Subcutaneous abdominal adipose tissue (tissue), 5 donors: Measurements from ENCODE around the gene TPRX1.

ENCODE experiments used
- H3K27ac ChIP-seq: one replicate; pipeline ENCODE4 v1.7.0; 2013; ENCODE audit warnings: low read depth, mild to moderate bottlenecking, inconsistent platforms, low read length, moderate library complexity
- H3K27me3 ChIP-seq, 5 donors: one replicate each; pipeline ENCODE4 v1.7.0; 2013; ENCODE audit warnings: low read length in 5 of 5, inconsistent platforms in 1 of 5; ENCODE audit not compliant: control insufficient read depth in 5 of 5, insufficient read depth in 4 of 5
- H3K36me3 ChIP-seq, 5 donors: one replicate each; pipeline ENCODE4 v1.7.0; 2013; ENCODE audit warnings: low read length in 5 of 5; ENCODE audit not compliant: control insufficient read depth in 5 of 5, insufficient read depth in 5 of 5
- H3K4me1 ChIP-seq, 5 donors: one replicate each; pipeline ENCODE4 v1.7.0; 2013; ENCODE audit warnings: low read length in 5 of 5, mild to moderate bottlenecking in 3 of 5, moderate library complexity in 1 of 5; ENCODE audit not compliant: control insufficient read depth in 5 of 5, insufficient read depth in 5 of 5
- H3K4me3 ChIP-seq, 5 donors: one replicate each; pipeline ENCODE4 v1.7.0; 2013; ENCODE audit warnings: low read length in 5 of 5, low read depth in 1 of 5
- H3K9ac ChIP-seq, 5 donors: one replicate each; pipeline ENCODE4 v1.7.0; 2013; ENCODE audit warnings: low read length in 5 of 5, mild to moderate bottlenecking in 4 of 5, moderate library complexity in 3 of 5
- H3K9me3 ChIP-seq, 5 donors: one replicate each; pipeline ENCODE4 v1.7.0; 2013; ENCODE audit warnings: low read length in 5 of 5; ENCODE audit not compliant: control insufficient read depth in 5 of 5
- donor health status: healthy.
- donor health status: healthy.
- donor health status: healthy.
- donor health status: healthy.
- donor health status: healthy.

Gene TPRX1

GRCh38 chr19:47754206-47755064, 49.9 kb downstream of the TPRX1 start:
- Histone ChIP-seq H3K4me1 (no peaks in the 10 kb centered on the region), H3K9me3 (no peaks in the 10 kb centered on the region), H3K36me3 (peaks cover 6 to 97% (median 92%) of the 10 kb centered on the region in 5 donors), H3K4me3 (no peak overlapping the region), H3K27ac (no peak overlapping the region), H3K9ac (no peak overlapping the region), H3K27me3 (no peaks in the 10 kb centered on the region)

DNA sequence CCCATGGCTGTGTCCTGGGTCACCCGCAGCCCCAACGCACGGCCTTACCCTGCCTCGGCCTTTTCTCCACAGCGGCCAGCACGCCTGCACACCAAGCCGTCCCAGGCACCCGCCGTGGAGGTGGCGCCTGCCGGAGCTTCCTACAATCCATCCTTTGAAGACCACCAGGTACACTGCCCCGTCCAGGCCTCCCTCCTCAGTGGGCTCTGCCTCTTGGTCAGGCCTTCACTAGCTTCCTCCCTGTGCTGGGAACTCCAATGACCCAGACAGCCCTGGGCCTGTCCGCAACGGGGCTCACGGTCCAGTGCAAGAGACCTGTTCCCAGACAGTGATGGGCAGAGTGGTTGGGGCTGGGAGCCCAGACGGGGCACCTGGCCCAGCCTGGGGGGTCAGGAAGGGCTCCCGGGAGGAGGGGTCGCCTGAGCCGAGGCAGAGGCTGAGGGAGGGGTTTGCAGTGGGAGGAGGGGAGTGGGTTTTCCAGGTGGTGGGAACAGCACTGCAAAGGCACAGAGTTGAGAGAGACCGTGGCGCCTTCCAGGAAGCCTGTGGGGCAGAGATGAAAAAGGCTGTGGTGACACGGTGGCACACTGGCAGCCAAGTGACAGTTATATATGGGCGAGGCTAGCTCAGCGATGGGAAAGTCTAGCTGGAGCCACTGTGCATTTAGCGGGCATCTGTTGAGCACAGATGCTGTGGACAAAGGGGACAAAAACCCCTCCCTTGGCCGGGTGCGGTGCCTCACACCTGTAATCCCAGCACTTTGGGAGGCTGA, 51.7 kb downstream of the TPRX1 start:
- Histone ChIP-seq H3K27me3 (no peaks in the 10 kb centered on the region), H3K27ac (no peak overlapping the region), H3K36me3 (peaks cover 0 to 97% (median 89%) of the 10 kb centered on the region in 5 donors), H3K9me3 (no peaks in the 10 kb centered on the region), H3K4me1 (no peaks in the 10 kb centered on the region), H3K9ac (no peak overlapping the region), H3K4me3 (no peak overlapping the region)
